Measurements from ENCODE around the gene TRAF5. TPM values are rescaled to one million over a fixed set of nuclear protein-coding genes. Genes with fewer than 3 reads are reported as not detected.

Gene TRAF5
- total RNA-seq, 1 experiment from 2014 or later: 8.1 TPM

- TF ChIP-seq CTCF (conservative IDR thresholded peaks at IDR 0.05) (no peak), EZH2 (IDR thresholded peaks at IDR 0.05; ENCODE audit: low read depth) (no peak)
- no peaks in the 10 kb centered on the region for H3K9me2 ChIP-seq (ENCODE audit: insufficient read depth)
- H3K4me1 ChIP-seq (replicated peaks; ENCODE audit: insufficient read depth): peaks cover 10% of the 10 kb centered on the region; the same call in 1 of the 2 replicates
- no peak overlapping the region for H2AFZ ChIP-seq
- H3F3A ChIP-seq (ENCODE audit: insufficient read depth, low read depth): no peaks in the 10 kb centered on the region
- no peaks in the 10 kb centered on the region for H3K27me3 ChIP-seq (ENCODE audit: insufficient read depth, low read depth)
- ChIA-PET CTCF (no interaction called here), POLR2A (ENCODE audit: unreplicated experiment) (no interaction called here)
- no TSS peak for BruUV-seq (replicated peaks)
- no peak overlapping the region for H3K4me3 ChIP-seq
- H3K4me2 ChIP-seq: no peak overlapping the region
- intact Hi-C loops (cut with micrococcal nuclease; ENCODE audit: unreplicated experiment): no loop called here
- no peak overlapping the region for H3K27ac ChIP-seq
- H4K20me1 ChIP-seq (ENCODE audit: insufficient read depth): no peaks in the 10 kb centered on the region
- no peaks in the 10 kb centered on the region for H3K36me3 ChIP-seq (ENCODE audit: low read depth)
- DNase-seq: no peak
- H3K79me2 ChIP-seq (ENCODE audit: low read depth): no peaks in the 10 kb centered on the region
- H3K9me3 ChIP-seq (ENCODE audit: insufficient read depth, low read depth): no peaks in the 10 kb centered on the region
Measured at GRCh38 chr1:211336775-211337174, 10.1 kb downstream of the TRAF5 start.

DNA sequence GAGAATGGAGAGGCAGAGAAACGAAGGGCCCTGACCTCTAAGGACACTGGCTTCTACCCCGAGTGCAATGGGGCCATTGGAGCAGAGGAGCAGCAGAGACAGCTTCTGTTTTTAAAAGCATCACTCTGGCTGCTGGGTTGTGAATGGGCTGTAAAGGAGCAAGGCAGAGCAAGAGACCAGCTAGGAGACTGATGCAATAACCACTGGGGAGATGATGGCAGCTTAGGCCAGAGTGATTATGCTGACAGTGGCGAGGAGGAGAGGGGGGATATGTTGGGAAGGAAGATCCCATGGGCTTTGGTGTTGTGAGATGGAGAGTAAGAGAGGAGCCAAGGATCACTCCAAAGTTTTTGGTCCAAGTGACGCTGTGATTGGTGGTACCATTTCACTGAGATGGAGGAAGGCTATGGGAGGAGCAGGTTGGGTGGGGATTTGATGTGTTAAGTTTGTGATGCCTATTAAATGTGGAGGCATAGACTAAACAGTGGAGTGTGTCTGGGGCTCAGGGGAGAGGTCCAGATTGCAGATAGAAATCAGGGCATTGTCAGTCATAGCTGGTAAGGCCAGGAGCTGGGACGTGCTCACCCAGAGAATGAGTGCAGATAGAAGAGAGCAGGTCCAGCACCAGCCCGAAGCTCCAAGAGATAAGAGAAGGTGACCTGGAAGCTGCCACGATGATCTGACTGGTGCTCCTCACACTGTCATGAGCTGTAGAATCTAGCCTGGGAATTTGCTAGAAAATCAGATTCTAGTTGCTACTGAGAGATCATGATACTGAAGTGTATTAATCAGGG lies 11.0 kb downstream of the TRAF5 start:
- H4K20me1 ChIP-seq (ENCODE audit: insufficient read depth): no peaks in the 10 kb centered on the region
- no peaks in the 10 kb centered on the region for H3K79me2 ChIP-seq (ENCODE audit: low read depth)
- H3F3A ChIP-seq (ENCODE audit: insufficient read depth, low read depth): no peaks in the 10 kb centered on the region
- ChIA-PET POLR2A (ENCODE audit: unreplicated experiment) (no interaction called here), CTCF (no interaction called here)
- H3K9me2 ChIP-seq (ENCODE audit: insufficient read depth): no peaks in the 10 kb centered on the region
- H3K27me3 ChIP-seq (ENCODE audit: insufficient read depth, low read depth): no peaks in the 10 kb centered on the region
- TF ChIP-seq EZH2 (IDR thresholded peaks at IDR 0.05; ENCODE audit: low read depth): no peak
- no peak for TF ChIP-seq CTCF (conservative IDR thresholded peaks at IDR 0.05)
- H3K4me3 ChIP-seq: no peak overlapping the region
- H3K4me2 ChIP-seq: no peak overlapping the region
- no TSS peak for BruUV-seq (replicated peaks)
- no peak overlapping the region for H2AFZ ChIP-seq
- H3K9me3 ChIP-seq (ENCODE audit: insufficient read depth, low read depth): no peaks in the 10 kb centered on the region
- intact Hi-C loops (cut with micrococcal nuclease; ENCODE audit: unreplicated experiment): no loop called here
- peaks cover 10% of the 10 kb centered on the region; the same call in 1 of the 2 replicates for H3K4me1 ChIP-seq (replicated peaks; ENCODE audit: insufficient read depth)
- no peak overlapping the region for H3K27ac ChIP-seq
- H3K36me3 ChIP-seq (ENCODE audit: low read depth): no peaks in the 10 kb centered on the region
- DNase-seq: no peak

DNA sequence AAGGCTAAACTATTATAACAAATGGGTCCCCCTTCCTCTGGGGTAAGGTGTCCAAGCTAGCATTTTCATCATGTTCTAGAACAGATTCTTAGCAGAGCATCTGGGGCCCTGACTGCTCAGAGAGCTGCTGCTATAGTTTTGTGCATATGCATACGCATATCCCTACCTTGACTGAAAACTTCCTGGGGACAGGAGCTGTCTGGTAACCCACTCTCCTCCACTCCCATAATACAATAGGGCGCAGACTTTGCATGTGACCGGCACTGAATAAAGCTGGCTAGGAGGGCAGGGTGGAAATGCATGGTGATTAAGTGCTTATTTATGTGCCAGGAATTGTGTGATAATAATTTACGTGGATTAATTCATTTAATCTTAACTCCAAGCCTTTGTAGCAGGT lies 11.6 kb downstream of the TRAF5 start:
- no peaks in the 10 kb centered on the region for H4K20me1 ChIP-seq (ENCODE audit: insufficient read depth)

More for the DNA sequence above, 11.6 kb downstream of the TRAF5 start:
- BruUV-seq (replicated peaks): no TSS peak
- Histone ChIP-seq H3K9me3 (ENCODE audit: insufficient read depth, low read depth) (no peaks in the 10 kb centered on the region), H3K4me2 (no peak overlapping the region), H3K27ac (no peak overlapping the region), H2AFZ (no peak overlapping the region), H3K27me3 (ENCODE audit: insufficient read depth, low read depth) (no peaks in the 10 kb centered on the region), H3K9me2 (ENCODE audit: insufficient read depth) (no peaks in the 10 kb centered on the region), H3K79me2 (ENCODE audit: low read depth) (no peaks in the 10 kb centered on the region), H3K4me1 (replicated peaks; ENCODE audit: insufficient read depth) (peaks cover 10% of the 10 kb centered on the region; the same call in 1 of the 2 replicates), H3K36me3 (ENCODE audit: low read depth) (no peaks in the 10 kb centered on the region), H3K4me3 (no peak overlapping the region), H3F3A (ENCODE audit: insufficient read depth, low read depth) (no peaks in the 10 kb centered on the region)
- ChIA-PET CTCF (interaction anchor here (1.0 kb wide), 1 partner anchor 9 kb away, joined by 3 read pairs; no protein-coding TSS in a partner anchor), POLR2A (ENCODE audit: unreplicated experiment) (no interaction called here)
- intact Hi-C loops (cut with micrococcal nuclease; ENCODE audit: unreplicated experiment): no loop called here
- TF ChIP-seq EZH2 (IDR thresholded peaks at IDR 0.05; ENCODE audit: low read depth) (no peak), CTCF (conservative IDR thresholded peaks at IDR 0.05) (no peak)
- DNase-seq: no peak
